Activated gamma-delta T cell treated with Interleukin-2 at 50 U/mL for 16 hours (primary cell): ENCODE data around the gene TDRD3.

ENCODE experiments used
- DNase-seq: peaks from one replicate; pipeline ENCODE4 v3.0.0-alpha.2; 2020

The TDRD3 gene

DNA sequence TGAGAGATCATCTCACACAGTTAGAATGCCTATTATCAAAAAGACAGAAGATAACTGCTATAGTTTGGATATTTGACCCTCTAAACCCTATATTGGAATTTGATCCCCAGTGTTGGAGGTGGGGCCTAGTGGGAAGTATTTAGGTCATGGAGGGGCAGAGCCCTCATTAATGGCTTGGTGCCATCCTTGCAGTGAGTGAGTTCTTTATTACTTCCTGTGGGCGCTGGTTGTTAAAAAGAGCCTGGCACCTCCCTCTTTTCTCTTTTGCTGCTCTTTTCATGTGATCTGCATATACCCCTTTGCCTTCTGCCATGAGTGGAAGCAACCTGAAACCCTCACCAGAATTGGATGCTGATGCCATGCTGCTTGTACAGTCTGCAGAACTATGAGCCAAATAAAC is 66.8 kb downstream of the TDRD3 start:
- DNase-seq = no peak

DNA sequence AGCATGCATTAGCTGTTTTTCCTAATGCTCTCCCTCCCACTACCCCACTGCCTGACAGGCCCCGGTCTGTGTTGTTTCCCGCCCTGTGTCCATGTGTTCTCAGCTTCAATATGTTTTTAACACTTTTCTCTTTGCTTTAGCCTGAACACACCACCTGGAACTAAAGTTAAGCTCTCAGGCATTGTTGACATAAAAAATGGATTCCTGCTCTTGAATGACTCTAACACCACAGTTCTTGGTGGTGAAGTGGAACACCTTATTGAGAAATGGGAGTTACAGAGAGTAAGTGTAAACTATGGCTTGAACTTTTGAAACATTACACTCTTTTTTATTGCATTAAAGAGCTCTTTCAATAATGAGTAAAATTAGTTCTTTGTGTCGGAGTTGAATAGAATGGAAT is 70.1 kb downstream of the TDRD3 start:
- DNase-seq = no peak

DNA sequence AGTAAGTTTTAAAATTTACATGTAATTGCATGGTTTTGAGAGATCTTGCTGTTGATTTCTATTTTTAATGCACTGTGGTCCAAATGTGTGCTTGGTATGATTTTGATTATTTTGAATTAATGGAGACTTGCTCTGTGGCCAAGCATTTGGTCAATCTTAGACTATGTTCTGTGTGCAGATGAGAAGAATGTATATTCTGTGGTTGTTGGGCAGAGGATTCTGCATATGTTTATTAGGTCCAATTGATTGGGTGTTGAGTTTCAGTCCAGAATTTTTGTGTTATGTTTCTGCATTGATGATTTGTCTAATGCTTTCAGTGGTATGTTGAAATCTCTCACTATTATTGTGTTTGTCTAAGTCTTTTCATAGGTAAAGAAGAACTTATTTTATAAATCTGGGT is 82.3 kb downstream of the TDRD3 start:
- no peak for DNase-seq

DNA sequence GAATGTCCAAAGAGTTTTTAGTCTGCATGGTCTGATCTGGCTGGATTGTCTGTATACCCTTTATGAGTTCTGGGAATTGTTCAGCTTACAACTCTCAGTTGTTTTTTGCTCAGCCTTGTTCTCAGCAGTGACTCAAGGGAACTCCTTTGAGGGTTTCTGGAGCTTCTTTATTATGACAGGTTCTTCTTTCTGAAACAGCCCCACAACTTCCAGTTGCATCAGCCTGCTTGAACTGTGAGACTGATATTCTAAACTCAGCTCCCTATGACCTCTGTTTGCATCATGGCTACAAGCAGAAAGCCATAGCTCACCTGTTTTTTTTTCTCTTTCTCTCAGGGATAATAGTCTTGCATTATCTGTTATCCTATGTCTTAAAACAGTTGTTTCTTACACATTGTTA is 85.0 kb downstream of the TDRD3 start:
- no peak for DNase-seq

DNA sequence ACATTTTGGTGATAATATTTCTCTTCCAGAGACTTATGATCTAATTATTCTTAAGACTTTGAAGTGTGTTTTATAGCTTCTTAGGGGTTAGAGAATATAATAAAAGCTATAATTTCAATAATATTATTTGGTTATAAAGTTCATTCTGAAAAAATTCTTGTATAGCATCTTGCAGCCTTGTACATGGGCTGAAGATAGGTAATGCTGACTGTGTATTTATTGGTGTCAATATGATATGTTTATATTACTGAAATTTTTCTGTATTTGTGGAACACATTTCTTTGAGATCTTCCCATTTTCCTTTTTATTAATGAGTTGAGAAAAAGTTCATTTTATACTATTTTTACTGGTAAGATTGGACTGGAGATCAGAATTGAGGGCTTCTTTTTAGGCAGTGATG is 87.8 kb downstream of the TDRD3 start:
- DNase-seq = no peak

DNA sequence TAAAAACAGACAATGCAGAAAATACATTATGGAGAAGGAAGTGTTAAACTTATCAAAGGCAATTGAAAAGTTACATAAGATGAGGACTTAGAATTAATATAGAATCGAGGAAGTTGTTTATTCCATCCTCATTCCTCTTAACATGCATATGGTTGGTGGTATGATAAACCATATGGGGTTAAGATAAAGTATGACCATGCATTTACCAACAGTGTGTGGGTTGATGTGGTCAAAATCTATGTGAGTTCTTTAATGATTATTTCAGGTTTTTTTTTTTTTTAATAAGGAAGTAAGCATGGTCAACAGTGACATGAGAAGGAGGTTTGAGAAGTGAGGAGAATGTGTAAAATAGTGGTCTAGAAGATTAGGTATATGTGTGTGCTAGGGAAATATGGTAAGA is 94.5 kb downstream of the TDRD3 start:
- DNase-seq = no peak

DNA sequence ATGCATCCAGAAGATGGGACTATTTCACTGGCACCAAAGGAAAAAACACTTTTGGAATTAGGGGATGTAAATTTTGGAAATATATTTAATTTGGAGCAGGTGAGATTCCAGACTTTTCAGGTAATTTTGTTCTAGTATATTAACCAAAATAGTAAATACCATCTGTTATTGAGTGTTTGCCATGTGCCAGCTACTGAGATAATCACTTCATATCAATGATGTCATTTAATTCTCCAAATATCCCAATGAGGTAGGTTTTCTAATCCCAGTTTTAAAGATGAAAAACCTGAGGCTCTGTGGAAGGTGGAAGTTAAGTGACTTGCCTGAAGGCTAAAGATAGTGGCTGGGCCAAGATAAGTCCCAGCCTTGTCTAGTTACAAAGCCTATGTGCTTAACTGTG is 95.2 kb downstream of the TDRD3 start:
- no peak for DNase-seq

DNA sequence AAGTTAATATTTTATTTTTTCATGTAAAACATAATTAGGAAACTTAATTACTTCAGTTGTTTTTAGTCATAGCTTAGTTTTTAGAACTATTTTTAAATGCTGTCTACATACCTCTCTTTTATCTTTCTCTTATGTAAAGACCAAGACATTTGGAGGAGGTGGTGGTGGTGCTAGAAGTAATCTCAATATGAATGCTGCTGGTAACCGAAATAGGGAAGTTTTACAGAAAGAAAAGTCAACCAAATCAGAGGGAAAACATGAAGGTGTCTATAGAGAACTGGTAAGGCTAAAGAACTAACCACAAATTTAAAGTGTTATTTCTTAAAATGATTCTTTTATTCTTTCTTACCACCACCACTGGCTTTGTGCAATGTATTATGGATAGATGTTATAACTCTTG is 97.3 kb downstream of the TDRD3 start:
- DNase-seq = no peak

DNA sequence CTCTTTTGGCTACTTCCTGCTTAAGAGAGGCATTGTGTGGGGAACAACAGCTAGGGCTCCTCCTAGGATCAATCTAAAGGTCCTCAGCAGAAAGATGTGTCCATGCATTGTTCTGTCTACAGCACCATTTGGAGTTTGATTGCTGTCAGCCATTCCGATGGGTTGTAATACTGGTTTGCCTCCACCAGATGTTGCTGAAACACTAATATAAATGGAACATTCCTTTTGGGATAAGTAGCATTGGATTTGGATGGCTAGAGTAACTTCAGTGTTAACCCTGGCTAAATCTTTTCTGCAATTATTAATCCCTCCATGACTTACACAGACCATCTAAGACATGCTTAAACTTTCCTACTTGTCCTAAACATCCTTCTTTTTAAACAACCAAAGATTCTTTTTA is 104.2 kb downstream of the TDRD3 start:
- DNase-seq = no peak

DNA sequence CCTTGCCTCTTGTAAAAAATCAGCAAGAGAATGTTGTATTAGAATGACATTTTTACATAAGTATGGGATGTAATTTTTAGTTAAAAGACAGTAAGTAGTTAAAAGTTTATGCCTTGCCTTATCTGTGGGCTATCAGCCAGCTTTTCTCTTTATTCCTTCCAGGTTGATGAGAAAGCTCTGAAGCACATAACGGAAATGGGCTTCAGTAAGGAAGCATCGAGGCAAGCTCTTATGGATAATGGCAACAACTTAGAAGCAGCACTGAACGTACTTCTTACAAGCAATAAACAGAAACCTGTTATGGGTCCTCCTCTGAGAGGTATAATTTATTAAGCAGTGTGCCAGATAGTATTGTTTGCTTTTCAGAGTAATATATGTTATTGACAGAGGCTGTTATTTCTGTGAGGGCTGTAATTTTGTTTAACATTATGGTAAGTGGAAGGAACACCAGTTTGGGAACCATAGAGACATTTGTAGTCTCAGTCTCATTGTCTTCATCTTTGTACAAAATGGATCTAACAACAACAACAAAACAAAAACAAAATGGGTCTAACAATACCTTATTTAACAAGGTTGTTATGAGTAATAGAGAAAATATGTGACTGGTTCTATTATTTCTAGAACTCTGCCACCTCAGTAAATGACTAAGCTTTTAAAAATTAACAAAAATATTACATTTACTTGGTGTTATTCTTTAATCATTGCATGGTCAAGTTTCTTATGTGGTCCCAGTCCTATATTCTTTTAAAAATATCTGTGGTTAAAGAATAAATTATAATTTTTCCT is 112.8 kb downstream of the TDRD3 start:
- DNase-seq = no peak

DNA sequence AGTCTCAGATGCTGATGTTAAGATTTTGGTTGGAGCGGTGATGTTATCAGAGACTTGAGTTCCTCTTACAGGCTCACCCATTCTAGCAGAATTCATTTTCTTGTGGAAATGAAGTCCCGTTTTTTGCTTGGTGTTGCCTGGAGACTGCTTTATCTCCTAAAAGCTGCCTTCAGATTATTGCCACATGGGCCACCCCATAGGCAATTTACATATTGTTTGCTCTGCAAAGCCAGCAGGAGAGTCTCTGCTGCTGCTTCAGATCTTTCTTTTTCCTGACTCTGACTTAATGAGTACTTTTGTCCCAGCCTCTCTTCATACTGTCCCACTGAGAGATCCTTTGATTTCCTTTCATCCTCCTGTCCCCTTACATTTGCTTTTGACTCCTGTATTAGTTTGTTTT is 114.6 kb downstream of the TDRD3 start:
- DNase-seq = no peak

DNA sequence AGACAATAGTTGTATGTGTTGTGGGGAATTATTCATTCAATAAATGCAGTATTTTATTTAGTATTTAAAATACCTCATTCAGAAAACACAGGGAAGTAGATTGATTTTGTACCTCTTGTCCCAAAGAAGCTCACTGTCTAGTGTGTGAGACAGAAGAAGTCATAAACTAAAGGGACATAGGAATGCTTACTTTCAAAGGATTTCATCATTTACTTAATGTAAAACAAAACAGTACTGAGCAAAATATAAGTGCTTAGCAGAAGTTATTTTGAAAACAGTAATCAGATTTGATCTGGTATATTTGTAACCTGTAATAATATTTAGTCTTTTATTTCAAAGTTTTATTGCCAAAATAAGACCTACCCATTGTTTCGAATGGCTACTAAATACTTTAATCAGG is 117.9 kb downstream of the TDRD3 start:
- DNase-seq = no peak

DNA sequence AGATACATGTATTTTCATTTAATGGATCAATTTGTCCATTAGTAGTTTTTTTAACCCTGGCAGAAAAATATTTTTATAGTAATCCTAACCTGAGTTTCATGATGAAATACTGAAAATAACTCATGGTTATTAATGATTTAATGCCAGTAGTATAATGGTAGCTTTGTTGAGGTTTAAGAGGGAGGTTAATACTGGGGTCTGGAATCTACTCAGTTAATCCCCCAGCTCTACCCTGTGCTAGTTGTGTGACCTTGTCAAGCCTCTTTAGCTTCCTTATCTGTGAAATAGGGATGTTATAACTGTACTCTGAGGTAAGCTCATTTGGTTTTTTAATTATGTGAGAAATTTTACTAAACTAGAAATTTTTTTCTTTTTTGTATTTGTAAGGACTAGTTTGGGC is 122.5 kb downstream of the TDRD3 start:
- no peak for DNase-seq

DNA sequence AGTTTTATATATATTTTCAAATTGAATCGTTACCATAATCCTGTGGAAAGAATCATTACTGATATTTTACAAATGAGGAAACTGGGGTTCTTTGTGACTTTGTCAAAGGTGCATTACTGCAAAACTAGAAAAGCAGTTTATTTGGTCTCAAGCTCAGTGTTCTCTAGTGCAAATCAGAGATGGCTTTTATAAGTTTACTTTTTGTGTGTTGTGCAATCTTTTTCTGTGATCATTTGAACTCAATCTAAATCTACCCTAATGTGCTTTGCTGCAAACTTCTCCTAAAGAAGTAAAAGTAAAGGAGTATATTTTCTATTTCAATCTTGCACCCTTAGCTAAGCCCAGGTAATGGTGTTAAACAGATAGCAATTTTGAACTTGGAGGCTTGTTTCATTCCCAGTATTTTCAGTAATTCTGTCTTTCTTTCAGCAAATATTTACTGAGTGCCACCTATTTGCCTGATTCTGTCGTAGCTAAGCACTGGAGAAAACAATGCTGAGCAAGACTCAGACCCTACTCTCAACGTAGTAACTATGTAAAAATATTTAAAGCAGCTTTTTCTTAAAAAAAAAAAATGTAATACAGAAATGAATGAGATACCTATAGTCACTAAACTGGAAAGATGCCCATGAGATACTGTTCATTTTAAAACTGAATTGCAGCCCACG is 124.0 kb downstream of the TDRD3 start:
- DNase-seq = no peak

DNA sequence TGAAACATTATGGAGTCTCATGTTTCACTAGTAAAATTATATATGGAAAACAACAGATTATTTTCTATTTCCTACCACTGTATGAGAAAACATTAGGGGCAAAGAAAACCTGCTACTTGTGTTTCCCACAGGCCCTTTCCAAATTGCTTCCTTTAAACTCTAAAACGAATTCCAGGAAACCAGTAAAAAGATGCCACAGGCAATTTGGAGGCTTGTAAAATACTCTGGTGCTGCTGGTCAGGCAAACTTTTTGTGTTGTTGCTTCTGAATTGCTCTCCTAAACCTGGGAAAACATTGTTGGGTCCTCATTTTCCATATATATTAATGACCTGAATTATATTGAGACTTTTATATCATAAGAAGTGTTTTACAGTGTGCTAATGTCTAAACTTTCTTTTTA is 141.5 kb downstream of the TDRD3 start:
- no peak for DNase-seq

DNA sequence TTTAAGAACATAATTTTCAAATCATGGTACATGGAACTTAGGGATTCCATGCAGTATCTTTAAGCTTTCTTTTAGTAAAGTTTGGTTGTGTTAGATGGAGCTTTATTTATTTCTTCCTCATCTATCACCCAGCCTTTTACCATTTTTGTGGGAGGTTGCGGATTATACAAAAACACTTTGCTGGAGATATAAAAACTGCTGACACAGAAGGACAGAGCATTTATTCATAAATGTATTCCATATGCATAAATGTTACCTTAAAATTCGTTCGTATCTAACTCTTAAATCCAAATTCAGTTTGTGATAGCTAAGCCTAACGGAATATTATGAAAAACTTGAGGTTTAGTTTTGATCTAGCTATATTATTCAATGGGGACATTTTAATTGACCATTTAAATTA is 143.3 kb downstream of the TDRD3 start:
- no peak for DNase-seq

DNA sequence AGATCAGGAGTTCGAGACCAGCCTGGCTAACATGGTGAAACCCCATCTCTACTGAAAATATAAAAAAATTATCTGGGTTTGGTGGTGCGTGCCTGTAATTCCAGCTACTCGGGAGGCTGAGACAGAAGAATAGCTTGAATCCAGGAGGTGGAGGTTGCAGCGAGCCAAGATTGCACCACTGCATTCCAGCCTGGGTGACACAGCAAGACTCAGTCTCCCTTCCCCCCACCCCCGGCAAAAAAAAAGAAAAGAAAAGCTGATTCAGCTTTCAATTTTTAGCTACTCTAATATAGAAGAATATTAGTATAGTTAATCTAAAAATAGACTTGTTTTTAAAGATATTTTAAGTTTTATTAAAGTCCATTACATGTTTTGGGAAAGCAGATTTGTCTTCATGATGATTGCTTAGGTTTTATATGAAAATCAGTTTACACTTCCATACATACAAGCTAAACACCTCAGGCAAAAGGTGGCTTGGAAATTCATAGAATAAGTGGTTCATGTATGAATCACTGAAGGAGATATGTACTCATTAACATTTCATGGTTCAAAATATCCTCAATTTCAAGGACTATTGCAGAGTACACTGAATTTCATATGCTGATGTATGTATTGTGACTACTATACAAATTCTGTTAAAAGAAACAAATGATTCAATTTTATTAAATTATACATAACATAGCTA is 165.2 kb downstream of the TDRD3 start:
- DNase-seq = no peak

DNA sequence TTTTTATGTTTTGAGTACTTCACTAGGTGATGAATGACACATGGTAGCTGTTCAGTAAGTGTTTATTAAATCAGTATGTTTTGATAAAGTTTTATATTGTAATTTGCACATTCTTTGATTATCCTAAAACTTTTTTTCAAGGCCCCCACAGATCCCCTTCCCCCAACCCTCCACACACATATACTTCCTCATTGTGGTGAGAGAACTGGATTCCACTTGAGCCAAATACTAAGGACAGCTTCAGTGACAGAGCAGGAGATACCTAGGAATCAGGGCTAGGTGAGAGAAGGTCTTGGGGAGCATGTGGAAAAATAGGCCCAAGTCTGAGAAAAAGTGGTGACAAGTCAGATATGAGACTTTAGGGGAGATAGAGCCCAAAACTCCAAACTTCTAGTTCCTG is 174.6 kb downstream of the TDRD3 start:
- DNase-seq = no peak

DNA sequence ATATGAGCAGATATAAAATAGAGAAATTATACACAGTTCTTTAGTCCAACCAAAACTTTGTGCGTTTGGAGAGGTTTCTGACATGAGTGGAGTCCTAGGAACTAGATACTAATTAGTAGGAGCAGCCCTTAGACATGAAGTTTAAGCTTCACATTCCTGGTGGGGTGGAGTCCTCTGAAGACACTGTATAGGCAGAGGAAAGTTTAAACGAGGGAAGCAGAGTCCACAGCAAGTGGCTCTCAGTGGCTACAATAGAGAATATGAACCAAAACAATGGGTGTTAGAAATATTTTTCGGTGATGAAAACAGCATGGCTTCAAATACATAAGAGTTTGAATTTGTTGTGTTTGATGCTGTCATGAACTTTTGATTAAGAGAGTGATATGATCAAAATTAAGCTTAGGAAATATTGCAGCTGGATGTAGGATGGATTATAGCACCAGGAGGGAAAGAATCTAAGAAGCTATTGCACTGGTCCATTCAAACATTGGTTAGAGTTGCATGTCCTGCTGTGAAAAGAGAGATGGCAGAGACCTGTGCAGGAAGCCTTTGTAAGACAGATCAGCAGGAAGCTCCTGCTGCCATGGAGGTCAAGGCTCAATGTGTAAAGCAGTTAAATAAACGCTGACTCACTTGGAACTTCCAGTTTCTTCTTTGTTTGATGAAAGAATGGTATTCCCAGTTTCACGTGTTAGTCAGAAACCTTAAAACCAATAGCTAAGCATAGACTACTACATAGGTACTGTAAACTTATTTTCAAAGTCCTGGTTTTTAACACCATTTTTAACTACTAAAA is 175.2 kb downstream of the TDRD3 start:
- DNase-seq = no peak

DNA sequence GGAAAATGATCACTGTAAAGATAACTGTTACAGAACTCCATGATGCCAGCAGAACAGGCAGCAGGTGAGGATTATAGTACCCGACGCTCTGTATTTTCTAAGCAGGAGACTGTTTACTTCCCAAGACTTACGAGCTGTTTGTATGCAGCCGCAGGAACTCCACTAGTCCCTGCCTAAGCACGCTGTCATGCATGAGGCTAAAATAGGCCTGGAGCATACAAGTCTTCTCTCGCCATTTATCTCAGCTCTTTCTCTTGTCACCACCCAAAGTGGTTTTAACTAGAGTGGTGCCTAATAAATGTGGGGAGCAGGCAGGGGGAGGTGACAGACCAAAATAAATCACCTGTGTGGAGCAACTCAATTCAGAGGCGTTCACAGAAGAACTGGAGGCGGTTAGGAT is 175.8 kb downstream of the TDRD3 start:
- DNase-seq = no peak

DNA sequence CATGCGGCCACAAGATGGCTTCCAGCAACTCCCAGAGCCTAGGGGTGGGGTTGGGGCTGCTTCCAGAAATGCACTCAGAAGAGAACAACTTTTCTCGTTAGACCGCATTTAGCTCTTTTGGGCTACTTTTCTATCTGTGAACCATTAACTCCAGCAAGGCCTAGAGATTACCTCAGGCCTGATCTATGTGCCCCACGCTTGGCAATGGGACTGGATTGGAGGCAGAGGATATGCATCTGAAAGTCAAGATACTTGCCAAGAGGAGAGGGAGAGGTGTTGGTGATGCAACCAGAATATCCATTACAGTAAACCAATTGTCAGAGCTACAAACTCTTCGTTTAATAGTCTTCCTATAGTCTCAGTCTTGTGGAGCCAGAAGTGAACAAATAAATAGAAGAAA is 177.7 kb downstream of the TDRD3 start:
- no peak for DNase-seq

DNA sequence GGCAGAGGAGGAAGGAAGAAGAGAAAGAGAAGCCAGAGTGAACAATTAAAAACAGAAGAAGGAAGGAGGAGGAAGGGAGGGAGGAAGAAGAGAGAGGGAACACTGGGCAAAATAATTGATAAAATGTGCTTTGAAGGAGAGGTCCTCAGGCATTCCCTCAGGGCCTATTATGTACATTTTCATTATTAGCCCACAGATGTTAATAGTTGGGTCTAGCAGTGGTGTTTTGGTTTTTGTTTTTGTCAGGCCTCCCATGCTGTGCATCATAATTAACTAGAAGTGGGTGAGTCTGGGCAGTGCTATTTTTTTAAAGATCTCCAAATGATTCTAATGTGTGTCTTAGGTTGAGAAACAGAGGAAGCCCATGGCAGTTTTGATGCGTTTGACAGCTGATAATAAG is 178.1 kb downstream of the TDRD3 start:
- DNase-seq = no peak

DNA sequence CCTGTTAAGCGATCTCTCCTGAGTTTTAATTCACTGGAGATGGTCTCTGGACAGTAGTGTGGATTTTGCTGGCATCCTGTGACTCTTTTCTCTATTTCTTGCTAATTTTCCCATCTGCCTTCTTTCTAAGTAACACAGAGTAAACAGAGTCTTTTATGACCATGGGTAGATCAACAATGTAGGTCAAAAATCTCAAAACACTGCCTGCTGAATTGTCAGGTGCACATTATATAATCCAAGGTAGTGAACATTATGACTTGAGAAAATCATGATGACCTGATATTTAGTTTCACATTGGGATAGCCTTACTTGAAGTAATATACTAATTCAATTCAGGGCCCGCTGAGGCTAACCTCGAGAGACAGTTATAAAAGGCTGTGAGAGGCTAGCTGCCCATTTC is 180.7 kb downstream of the TDRD3 start:
- DNase-seq = no peak
